Loucy (cell line): ENCODE measurements around the gene ATP1A4.

Experiments
- H2AFZ ChIP-seq: fragments of 200-600 bp; sonication (generic); 2 replicates; pipeline ENCODE4 v1.6.0; 2016; ENCODE audit warnings: antibody characterized with exemption, mild to moderate bottlenecking, low read length, moderate library complexity
- H3F3A ChIP-seq: fragments of 200-600 bp; 2 replicates; pipeline ENCODE4 v1.6.0; 2016; ENCODE audit warnings: antibody characterized with exemption, low read depth, mild to moderate bottlenecking
- H3K27me3 ChIP-seq: fragments of 200-600 bp; sonication (generic); 2 replicates; pipeline ENCODE4 v1.6.1; 2014; ENCODE audit warnings: low read length, mild to moderate bottlenecking; ENCODE audit not compliant: insufficient read depth, poor library complexity, severe bottlenecking
- H3K36me3 ChIP-seq: fragments of 200-600 bp; sonication (generic); 2 replicates; pipeline ENCODE4 v1.6.1; 2016; ENCODE audit warnings: low read length; ENCODE audit not compliant: insufficient read depth
- H3K4me1 ChIP-seq: fragments of 200-600 bp; sonication (generic); 2 replicates; pipeline ENCODE4 v1.5.1; 2014; ENCODE audit warnings: low read length, mild to moderate bottlenecking; ENCODE audit not compliant: insufficient read depth, poor library complexity, severe bottlenecking
- H3K4me2 ChIP-seq: fragments of 200-600 bp; sonication (generic); 2 replicates; pipeline ENCODE4 v1.6.0; 2014; ENCODE audit warnings: antibody characterized with exemption, low read length, low read depth, mild to moderate bottlenecking; ENCODE audit not compliant: poor library complexity, severe bottlenecking
- H3K4me3 ChIP-seq: fragments of 200-600 bp; sonication (generic); 2 replicates; pipeline ENCODE4 v1.5.1; 2014; ENCODE audit warnings: low read length, mild to moderate bottlenecking, mixed read lengths; ENCODE audit not compliant: poor library complexity, severe bottlenecking
- H3K79me2 ChIP-seq: fragments of 200-600 bp; sonication (generic); 2 replicates; pipeline ENCODE4 v1.6.1; 2014; ENCODE audit warnings: low read length; ENCODE audit not compliant: insufficient read depth
- H3K9ac ChIP-seq: fragments of 200-600 bp; sonication (generic); 2 replicates; pipeline ENCODE4 v1.6.0; 2014; ENCODE audit warnings: mild to moderate bottlenecking, low read depth, low read length, moderate library complexity; ENCODE audit not compliant: poor library complexity, severe bottlenecking
- H3K9me2 ChIP-seq: fragments of 200-600 bp; sonication (generic); replicated peaks from 2 replicates; pipeline ENCODE4 v1.6.1; 2016; ENCODE audit warnings: low read depth, low read length, mixed read lengths
- H3K9me3 ChIP-seq: fragments of 200-600 bp; sonication (generic); 2 replicates; pipeline ENCODE4 v1.6.1; 2014; ENCODE audit warnings: mild to moderate bottlenecking, antibody characterized with exemption, low read length, low read depth; ENCODE audit not compliant: insufficient read depth
- H4K20me1 ChIP-seq: fragments of 200-600 bp; sonication (generic); 2 replicates; pipeline ENCODE4 v1.6.0; 2014; ENCODE audit warnings: antibody characterized with exemption, low read length, mild to moderate bottlenecking; ENCODE audit not compliant: insufficient read depth, poor library complexity, severe bottlenecking
- EZH2phosphoT487 ChIP-seq: fragments of 200-600 bp; IDR thresholded peaks from 2 replicates; pipeline ENCODE4 v1.6.1; 2018; ENCODE audit warnings: antibody characterized with exemption, mild to moderate bottlenecking, moderate library complexity, borderline replicate concordance
- TF ChIP-seq, protein P1 (sequence below): fragments of 200-600 bp; sonication (generic); conservative IDR thresholded peaks from 2 replicates; pipeline ENCODE4 v1.5.1; 2014; ENCODE audit warnings: mild to moderate bottlenecking, antibody characterized with exemption, low read length

The ATP1A4 gene

DNA sequence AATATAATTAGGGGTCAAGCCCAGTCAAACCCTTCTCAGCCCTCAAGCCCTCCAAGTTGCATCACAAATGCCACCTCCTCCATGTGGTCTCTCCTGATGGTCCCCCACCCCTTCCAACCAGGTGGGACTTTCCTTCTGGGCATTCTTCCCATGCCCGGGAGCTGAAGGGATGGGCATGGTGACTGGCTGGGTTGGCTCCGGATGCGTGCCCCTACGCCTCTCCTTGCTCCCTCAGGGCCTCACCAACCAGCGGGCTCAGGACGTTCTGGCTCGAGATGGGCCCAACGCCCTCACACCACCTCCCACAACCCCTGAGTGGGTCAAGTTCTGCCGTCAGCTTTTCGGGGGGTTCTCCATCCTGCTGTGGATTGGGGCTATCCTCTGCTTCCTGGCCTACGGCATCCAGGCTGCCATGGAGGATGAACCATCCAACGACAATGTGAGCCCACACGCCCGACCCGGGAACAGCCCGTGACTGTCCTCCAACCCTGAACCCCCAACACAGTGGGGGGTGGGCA, 28.4 kb upstream of the ATP1A4 start:
- Histone ChIP-seq H4K20me1 (no peaks in the 10 kb centered on the region), H3K9me2 (no peaks in the 10 kb centered on the region), H2AFZ (no peak overlapping the region), H3K4me2 (no peak overlapping the region), H3K4me3 (no peak overlapping the region), H3K36me3 (no peaks in the 10 kb centered on the region), H3K27me3 (no peaks in the 10 kb centered on the region), H3K79me2 (no peaks in the 10 kb centered on the region), H3F3A (no peaks in the 10 kb centered on the region), H3K9ac (no peak overlapping the region), H3K9me3 (no peaks in the 10 kb centered on the region), H3K4me1 (no peaks in the 10 kb centered on the region)
- TF ChIP-seq EZH2phosphoT487, result no peak
- TF ChIP-seq, protein P1, sequence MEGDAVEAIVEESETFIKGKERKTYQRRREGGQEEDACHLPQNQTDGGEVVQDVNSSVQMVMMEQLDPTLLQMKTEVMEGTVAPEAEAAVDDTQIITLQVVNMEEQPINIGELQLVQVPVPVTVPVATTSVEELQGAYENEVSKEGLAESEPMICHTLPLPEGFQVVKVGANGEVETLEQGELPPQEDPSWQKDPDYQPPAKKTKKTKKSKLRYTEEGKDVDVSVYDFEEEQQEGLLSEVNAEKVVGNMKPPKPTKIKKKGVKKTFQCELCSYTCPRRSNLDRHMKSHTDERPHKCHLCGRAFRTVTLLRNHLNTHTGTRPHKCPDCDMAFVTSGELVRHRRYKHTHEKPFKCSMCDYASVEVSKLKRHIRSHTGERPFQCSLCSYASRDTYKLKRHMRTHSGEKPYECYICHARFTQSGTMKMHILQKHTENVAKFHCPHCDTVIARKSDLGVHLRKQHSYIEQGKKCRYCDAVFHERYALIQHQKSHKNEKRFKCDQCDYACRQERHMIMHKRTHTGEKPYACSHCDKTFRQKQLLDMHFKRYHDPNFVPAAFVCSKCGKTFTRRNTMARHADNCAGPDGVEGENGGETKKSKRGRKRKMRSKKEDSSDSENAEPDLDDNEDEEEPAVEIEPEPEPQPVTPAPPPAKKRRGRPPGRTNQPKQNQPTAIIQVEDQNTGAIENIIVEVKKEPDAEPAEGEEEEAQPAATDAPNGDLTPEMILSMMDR, result no peak

GRCh38 chr1:160123726-160124125, 27.7 kb upstream of the ATP1A4 start:
- no peaks in the 10 kb centered on the region for H3K9me3 ChIP-seq
- no peak overlapping the region for H3K4me2 ChIP-seq
- no peaks in the 10 kb centered on the region for H3K79me2 ChIP-seq
- H2AFZ ChIP-seq, result no peak overlapping the region
- H3K9me2 ChIP-seq, result no peaks in the 10 kb centered on the region
- H3F3A ChIP-seq, result no peaks in the 10 kb centered on the region
- H4K20me1 ChIP-seq, result no peaks in the 10 kb centered on the region
- no peak overlapping the region for H3K9ac ChIP-seq
- H3K4me1 ChIP-seq, result no peaks in the 10 kb centered on the region
- no peak overlapping the region for H3K4me3 ChIP-seq
- H3K36me3 ChIP-seq, result no peaks in the 10 kb centered on the region
- H3K27me3 ChIP-seq, result no peaks in the 10 kb centered on the region
- TF ChIP-seq, protein P1, result no peak
- TF ChIP-seq EZH2phosphoT487, result no peak

DNA sequence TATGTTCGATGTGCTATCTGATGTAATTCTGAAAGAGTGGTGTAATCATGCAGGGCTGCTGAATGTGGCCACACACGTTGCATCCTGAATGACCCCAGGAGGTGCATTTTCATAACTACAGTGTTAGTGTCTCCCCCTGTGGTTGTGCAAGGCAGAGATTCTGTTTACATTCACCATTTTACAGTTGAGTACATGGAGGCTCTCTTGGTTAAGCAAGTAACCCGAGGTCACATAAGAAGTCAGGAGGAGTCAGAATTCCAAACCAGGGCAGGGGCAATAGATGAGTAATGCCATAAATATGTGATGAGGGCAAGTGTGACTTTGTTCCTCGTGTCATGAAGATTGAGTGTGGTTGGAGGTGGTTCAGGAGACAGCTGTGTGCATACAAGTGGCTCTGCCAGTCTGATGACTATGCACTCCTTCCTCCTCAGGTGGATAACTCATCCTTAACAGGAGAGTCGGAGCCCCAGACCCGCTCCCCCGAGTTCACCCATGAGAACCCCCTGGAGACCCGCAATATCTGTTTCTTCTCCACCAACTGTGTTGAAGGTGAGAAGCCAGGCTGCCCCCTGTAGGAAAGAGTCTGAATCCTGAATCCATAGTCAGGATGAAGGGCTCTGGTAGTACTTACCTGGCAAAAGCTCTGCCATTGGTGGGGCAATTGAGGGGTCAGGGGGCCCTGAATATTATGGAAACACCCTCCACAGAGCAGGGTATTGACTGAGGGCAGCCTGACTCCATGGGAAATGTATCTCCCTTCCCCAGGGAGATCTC, 26.5 kb upstream of the ATP1A4 start:
- Histone ChIP-seq H3K36me3 (no peaks in the 10 kb centered on the region), H2AFZ (no peak overlapping the region), H3K27me3 (no peaks in the 10 kb centered on the region), H3F3A (no peaks in the 10 kb centered on the region), H3K9me3 (no peaks in the 10 kb centered on the region), H3K9ac (no peak overlapping the region), H3K79me2 (no peaks in the 10 kb centered on the region), H3K9me2 (no peaks in the 10 kb centered on the region), H3K4me2 (no peak overlapping the region), H3K4me1 (no peaks in the 10 kb centered on the region), H4K20me1 (no peaks in the 10 kb centered on the region), H3K4me3 (no peak overlapping the region)
- TF ChIP-seq EZH2phosphoT487, result no peak
- TF ChIP-seq, protein P1, result no peak
